Fibroblast of mammary gland (primary cell): ENCODE data around the gene COMMD8.

Source experiments
- DNase-seq: peaks from one replicate; pipeline ENCODE4 v3.0.0-alpha.2; 2010; ENCODE audit warnings: low read depth
- H3K4me3 ChIP-seq: 2 replicates; pipeline ENCODE4 v1.5.1; 2011; ENCODE audit warnings: low read depth, mild to moderate bottlenecking, low read length, moderate library complexity; ENCODE audit not compliant: control insufficient read depth
- TF ChIP-seq, protein P1 (sequence below): conservative IDR thresholded peaks from 2 replicates; pipeline ENCODE4 v1.5.1; 2011; ENCODE audit warnings: low read depth, low read length, inconsistent platforms; ENCODE audit not compliant: control insufficient read depth, insufficient read depth

Gene COMMD8

DNA sequence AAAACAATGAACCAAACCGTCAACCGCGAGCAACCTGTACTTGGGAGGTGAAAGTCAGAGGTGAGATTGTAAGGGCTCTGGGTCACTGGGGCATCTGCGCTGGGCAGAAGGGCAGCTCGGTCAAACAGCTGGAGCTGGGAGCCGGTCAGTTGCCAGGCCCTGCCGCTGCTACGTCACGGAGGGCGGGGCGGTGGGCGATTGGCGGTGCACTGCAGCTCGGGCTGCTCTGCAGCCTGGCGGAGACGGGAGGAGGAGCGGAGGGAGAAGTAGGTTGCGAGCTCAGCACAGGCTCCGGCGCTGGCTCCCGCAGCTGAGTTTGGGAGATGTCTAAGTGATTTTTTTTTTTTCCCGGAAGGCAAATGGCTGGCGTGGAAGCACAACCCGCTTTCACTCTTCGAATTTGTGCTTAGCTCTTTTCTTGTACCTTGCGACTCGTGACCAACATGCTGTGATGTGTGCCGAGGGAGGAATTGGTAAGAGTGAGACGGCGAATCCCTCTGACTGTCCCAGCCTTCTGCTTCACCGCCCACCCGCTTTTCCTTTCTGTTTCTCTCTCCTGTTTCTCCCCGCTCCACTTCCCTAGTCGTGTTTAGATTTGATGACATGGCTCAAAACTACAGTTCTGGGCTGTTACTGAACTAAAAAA, 21.7 kb upstream of the COMMD8 start, which contains the start of gene ATP10D:
TSS of gene ATP10D (plus strand) at position 229 of the 646 bp plus-strand sequence. CDS start 27,266 bp downstream, outside the sequence.
- peak within 1 kb of the TSS; percentile 76 for H3K4me3 ChIP-seq
- TF ChIP-seq, protein P1, sequence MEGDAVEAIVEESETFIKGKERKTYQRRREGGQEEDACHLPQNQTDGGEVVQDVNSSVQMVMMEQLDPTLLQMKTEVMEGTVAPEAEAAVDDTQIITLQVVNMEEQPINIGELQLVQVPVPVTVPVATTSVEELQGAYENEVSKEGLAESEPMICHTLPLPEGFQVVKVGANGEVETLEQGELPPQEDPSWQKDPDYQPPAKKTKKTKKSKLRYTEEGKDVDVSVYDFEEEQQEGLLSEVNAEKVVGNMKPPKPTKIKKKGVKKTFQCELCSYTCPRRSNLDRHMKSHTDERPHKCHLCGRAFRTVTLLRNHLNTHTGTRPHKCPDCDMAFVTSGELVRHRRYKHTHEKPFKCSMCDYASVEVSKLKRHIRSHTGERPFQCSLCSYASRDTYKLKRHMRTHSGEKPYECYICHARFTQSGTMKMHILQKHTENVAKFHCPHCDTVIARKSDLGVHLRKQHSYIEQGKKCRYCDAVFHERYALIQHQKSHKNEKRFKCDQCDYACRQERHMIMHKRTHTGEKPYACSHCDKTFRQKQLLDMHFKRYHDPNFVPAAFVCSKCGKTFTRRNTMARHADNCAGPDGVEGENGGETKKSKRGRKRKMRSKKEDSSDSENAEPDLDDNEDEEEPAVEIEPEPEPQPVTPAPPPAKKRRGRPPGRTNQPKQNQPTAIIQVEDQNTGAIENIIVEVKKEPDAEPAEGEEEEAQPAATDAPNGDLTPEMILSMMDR = no peak
- peak; percentile 90 for DNase-seq

GRCh38 chr4:47484168-47484567, 20.7 kb upstream of the COMMD8 start:
- H3K4me3 ChIP-seq = no peak overlapping the region
- DNase-seq = no peak
- TF ChIP-seq, protein P1 = no peak

GRCh38 chr4:47483745-47484144, 20.2 kb upstream of the COMMD8 start:
- no peak for DNase-seq
- no peak overlapping the region for H3K4me3 ChIP-seq
- TF ChIP-seq, protein P1 = no peak

DNA sequence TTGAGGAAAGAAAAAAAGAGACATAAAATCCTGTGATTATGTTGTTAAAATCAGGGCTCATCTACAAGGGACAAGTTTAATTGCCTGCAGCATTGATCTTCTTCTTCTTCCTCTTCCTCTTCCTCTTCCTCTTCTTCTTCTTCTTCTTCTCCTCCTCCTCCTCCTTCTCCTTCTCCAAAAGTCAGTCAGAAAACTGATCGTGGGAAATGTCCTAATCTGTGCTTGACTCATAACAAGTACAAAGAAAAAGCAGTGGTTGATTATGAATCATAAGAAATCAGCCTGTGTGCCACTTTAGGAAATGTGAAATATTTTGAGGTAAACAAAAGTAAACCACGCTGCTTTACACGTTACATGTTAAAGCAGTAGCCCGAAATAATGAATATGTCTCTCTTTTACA, 18.8 kb upstream of the COMMD8 start:
- peak; percentile 78 for DNase-seq

DNA sequence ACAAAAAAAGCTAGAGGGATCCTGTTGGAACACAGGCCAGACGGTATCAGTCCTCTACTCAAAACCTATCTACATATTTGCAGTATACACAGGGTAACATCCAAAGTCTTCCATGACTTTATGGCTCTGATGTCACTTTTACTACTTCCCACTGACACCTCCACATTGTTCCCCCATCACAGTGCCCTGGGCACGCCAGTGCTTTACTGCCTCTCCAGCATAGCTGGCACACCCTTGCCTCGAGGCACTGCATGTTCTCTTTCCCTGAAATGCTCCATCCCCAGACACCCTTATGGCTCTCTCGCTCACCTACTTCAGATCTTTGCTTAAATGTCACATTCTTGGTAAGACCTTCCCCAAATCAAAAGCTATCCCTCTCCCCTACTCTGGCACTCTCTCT, 15.3 kb upstream of the COMMD8 start:
- TF ChIP-seq, protein P1 = no peak
- no peak overlapping the region for H3K4me3 ChIP-seq
- DNase-seq = no peak

More for the DNA sequence above, 18.8 kb upstream of the COMMD8 start:
- no peak overlapping the region for H3K4me3 ChIP-seq
- TF ChIP-seq, protein P1 = no peak

DNA sequence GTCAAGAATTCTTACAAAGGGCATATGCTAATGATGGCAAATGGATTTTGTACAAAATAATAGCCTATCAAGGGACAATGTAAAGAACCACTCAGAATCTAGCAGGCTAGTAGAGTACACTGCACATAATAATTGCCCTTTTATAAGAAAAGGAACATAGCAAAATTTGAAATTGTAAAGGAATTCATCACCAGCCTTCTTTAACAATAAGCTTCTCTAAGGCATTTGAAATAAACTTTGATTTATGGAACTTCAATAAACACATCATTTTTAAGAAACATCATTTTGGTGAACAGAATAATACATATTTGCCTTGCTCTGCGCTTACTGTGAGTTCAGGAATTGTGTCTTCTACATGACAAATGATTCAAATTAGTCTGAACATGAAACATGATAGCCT, 11.9 kb upstream of the COMMD8 start:
- DNase-seq = no peak
- TF ChIP-seq, protein P1 = no peak

DNA sequence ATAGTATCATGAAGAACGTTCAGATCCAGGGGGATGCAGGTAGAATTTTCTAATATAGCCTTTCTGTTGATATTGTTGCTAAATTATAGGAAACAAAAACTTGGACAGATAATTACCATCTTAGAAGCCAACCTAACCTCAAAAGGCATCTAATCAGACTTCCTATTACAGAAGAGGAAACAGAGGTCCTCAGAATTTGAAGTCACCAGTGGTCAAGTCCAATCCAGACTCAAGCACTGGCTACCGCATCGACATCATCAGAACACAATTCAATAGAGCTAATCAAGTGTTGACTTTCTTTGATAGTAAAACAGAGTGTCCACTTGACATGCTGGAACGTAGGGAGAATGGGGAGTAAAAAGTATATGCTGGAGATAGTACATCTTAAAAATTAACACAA, 11.3 kb upstream of the COMMD8 start:
- H3K4me3 ChIP-seq = no peak overlapping the region
- DNase-seq = no peak
- TF ChIP-seq, protein P1 = no peak

More for the DNA sequence above, 11.9 kb upstream of the COMMD8 start:
- no peak overlapping the region for H3K4me3 ChIP-seq
